ENCODE measurements around the gene USH2A.

- TF ChIP-seq, protein P1, sequence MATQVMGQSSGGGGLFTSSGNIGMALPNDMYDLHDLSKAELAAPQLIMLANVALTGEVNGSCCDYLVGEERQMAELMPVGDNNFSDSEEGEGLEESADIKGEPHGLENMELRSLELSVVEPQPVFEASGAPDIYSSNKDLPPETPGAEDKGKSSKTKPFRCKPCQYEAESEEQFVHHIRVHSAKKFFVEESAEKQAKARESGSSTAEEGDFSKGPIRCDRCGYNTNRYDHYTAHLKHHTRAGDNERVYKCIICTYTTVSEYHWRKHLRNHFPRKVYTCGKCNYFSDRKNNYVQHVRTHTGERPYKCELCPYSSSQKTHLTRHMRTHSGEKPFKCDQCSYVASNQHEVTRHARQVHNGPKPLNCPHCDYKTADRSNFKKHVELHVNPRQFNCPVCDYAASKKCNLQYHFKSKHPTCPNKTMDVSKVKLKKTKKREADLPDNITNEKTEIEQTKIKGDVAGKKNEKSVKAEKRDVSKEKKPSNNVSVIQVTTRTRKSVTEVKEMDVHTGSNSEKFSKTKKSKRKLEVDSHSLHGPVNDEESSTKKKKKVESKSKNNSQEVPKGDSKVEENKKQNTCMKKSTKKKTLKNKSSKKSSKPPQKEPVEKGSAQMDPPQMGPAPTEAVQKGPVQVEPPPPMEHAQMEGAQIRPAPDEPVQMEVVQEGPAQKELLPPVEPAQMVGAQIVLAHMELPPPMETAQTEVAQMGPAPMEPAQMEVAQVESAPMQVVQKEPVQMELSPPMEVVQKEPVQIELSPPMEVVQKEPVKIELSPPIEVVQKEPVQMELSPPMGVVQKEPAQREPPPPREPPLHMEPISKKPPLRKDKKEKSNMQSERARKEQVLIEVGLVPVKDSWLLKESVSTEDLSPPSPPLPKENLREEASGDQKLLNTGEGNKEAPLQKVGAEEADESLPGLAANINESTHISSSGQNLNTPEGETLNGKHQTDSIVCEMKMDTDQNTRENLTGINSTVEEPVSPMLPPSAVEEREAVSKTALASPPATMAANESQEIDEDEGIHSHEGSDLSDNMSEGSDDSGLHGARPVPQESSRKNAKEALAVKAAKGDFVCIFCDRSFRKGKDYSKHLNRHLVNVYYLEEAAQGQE (IDR thresholded peaks at IDR 0.05; ENCODE audit: low read depth): no peak
- TF ChIP-seq RAD21 (IDR thresholded peaks at IDR 0.05; ENCODE audit: low read depth): peak; percentile 34; the same call in 1 of the 2 replicates
- TF ChIP-seq EP300 (IDR thresholded peaks at IDR 0.05; ENCODE audit: borderline replicate concordance): no peak
- TF ChIP-seq EGR1 (IDR thresholded peaks at IDR 0.05): no peak
- no peak for TF ChIP-seq CEBPB (IDR thresholded peaks at IDR 0.05)
- TF ChIP-seq ZBTB7A (IDR thresholded peaks at IDR 0.05; ENCODE audit: low read depth): no peak
- TF ChIP-seq USF1 (IDR thresholded peaks at IDR 0.05): no peak
- no peak for TF ChIP-seq TEAD4 (IDR thresholded peaks at IDR 0.05)
- no peak for TF ChIP-seq TAF1 (IDR thresholded peaks at IDR 0.05; ENCODE audit: low read depth)
- no peak for TF ChIP-seq CREB1 (IDR thresholded peaks at IDR 0.05; ENCODE audit: low read depth)
- TF ChIP-seq MAX (IDR thresholded peaks at IDR 0.05): no peak
- TF ChIP-seq YY1 (IDR thresholded peaks at IDR 0.05; ENCODE audit: low read depth): no peak
- no peak for TF ChIP-seq TCF12 (IDR thresholded peaks at IDR 0.05; ENCODE audit: low read depth)
These were observed 816.6 kb downstream of the USH2A start for GRCh38 chr1:215606564-215607168.
